CD14-positive monocyte (primary cell): ENCODE data around the gene BLOC1S1. TPM values are rescaled to one million over a fixed set of nuclear protein-coding genes. Genes with fewer than 3 reads are reported as not detected.

Experiments
- DNase-seq, 3 donors: peaks; one replicate each; pipeline ENCODE4 v3.0.0-alpha.2; 2011 to 2022
- H2AFZ ChIP-seq: 2 replicates; pipeline ENCODE4 v1.6.0; 2012; ENCODE audit warnings: mild to moderate bottlenecking, low read depth, low read length, inconsistent platforms; ENCODE audit not compliant: insufficient read depth, poor library complexity, severe bottlenecking
- H3K27ac ChIP-seq, 2 donors: 1 replicate in 1 of 2; 2 replicates in 1 of 2; pipeline ENCODE4 v1.5.1; 2012 to 2013; ENCODE audit warnings: low read length in 2 of 2, control low read depth in 1 of 2, inconsistent platforms in 1 of 2, low read depth in 1 of 2, mild to moderate bottlenecking in 1 of 2
- H3K27me3 ChIP-seq, 2 donors: one replicate each; pipeline versions ENCODE4 v1.6.0 to v1.6.1; 2011 to 2013; ENCODE audit warnings: low read length in 2 of 2; ENCODE audit not compliant: control insufficient read depth in 2 of 2, insufficient read depth in 2 of 2
- H3K36me3 ChIP-seq, 2 donors: replicated peaks in 1 of 2; 1 replicate in 1 of 2; 2 replicates in 1 of 2; pipeline versions ENCODE4 v1.5.1 to v1.6.1; 2012 to 2013; ENCODE audit warnings: low read length in 2 of 2, control low read depth in 1 of 2, inconsistent platforms in 1 of 2, mild to moderate bottlenecking in 1 of 2; ENCODE audit not compliant: insufficient read depth in 2 of 2, control insufficient read depth in 1 of 2
- H3K4me1 ChIP-seq, 2 donors: 1 replicate in 1 of 2; 2 replicates in 1 of 2; pipeline versions ENCODE4 v1.5.1 to v1.6.1; 2012 to 2013; ENCODE audit warnings: low read length in 2 of 2, control low read depth in 1 of 2, inconsistent platforms in 1 of 2, mild to moderate bottlenecking in 1 of 2, moderate library complexity in 1 of 2; ENCODE audit not compliant: insufficient read depth in 2 of 2, control insufficient read depth in 1 of 2
- H3K4me2 ChIP-seq: replicated peaks from 2 replicates; pipeline ENCODE3; 2012; ENCODE audit warnings: low read length, moderate library complexity, mild to moderate bottlenecking; ENCODE audit not compliant: poor library complexity, severe bottlenecking; ENCODE audit errors: extremely low read depth
- H3K4me3 ChIP-seq, 3 experiments: fragments of 200-600 bp in 1 of 3; sonication (generic) in 1 of 3; replicated peaks in 1 of 3; 1 replicate in 2 of 3; 2 replicates in 1 of 3; pipeline ENCODE4 v1.5.1; 2011 to 2013; ENCODE audit warnings: low read length in 3 of 3, mild to moderate bottlenecking in 3 of 3, control low read depth in 2 of 3, low read depth in 2 of 3, inconsistent platforms in 1 of 3, moderate library complexity in 1 of 3
- H3K79me2 ChIP-seq: 2 replicates; pipeline ENCODE4 v1.6.0; 2012; ENCODE audit warnings: mild to moderate bottlenecking, control low read depth, inconsistent platforms, low read length, moderate library complexity; ENCODE audit not compliant: insufficient read depth
- H3K9ac ChIP-seq: 2 replicates; pipeline ENCODE4 v1.6.0; 2017; ENCODE audit warnings: low read length, mild to moderate bottlenecking; ENCODE audit not compliant: insufficient read depth, poor library complexity, severe bottlenecking
- H3K9me3 ChIP-seq, 2 donors: replicated peaks in 1 of 2; 1 replicate in 1 of 2; 2 replicates in 1 of 2; pipeline versions ENCODE4 v1.5.1 to v1.6.1; 2012 to 2013; ENCODE audit warnings: low read length in 2 of 2, control low read depth in 1 of 2; ENCODE audit not compliant: control insufficient read depth in 1 of 2, insufficient read depth in 1 of 2
- H4K20me1 ChIP-seq: 2 replicates; pipeline ENCODE4 v1.6.0; 2012; ENCODE audit warnings: mild to moderate bottlenecking, low read length, control low read depth, moderate library complexity; ENCODE audit not compliant: insufficient read depth
- H3K27ac Mint-ChIP-seq, 7 donors: one replicate each; pipeline ENCODE4 v1.8.0; 2020; ENCODE audit warnings: mild to moderate bottlenecking in 7 of 7, mixed read lengths in 7 of 7, moderate library complexity in 6 of 7, inconsistent platforms in 2 of 7
- H3K27me3 Mint-ChIP-seq, 3 donors: one replicate each; pipeline ENCODE4 v1.8.0; 2021 to 2022; ENCODE audit warnings: low read depth in 3 of 3, mild to moderate bottlenecking in 3 of 3, mixed read lengths in 3 of 3, moderate library complexity in 3 of 3, inconsistent platforms in 1 of 3
- H3K36me3 Mint-ChIP-seq, 2 donors: one replicate each; pipeline ENCODE4 v1.8.0; 2020; ENCODE audit warnings: mixed read lengths in 2 of 2, inconsistent platforms in 1 of 2, mild to moderate bottlenecking in 1 of 2
- H3K4me1 Mint-ChIP-seq: one replicate; pipeline ENCODE4 v1.8.0; 2020; ENCODE audit warnings: mild to moderate bottlenecking, mixed read lengths
- H3K4me3 Mint-ChIP-seq, 2 donors: one replicate each; pipeline ENCODE4 v1.8.0; 2020; ENCODE audit warnings: mild to moderate bottlenecking in 2 of 2, mixed read lengths in 2 of 2, moderate library complexity in 1 of 2
- H3K9me3 Mint-ChIP-seq, 7 donors: one replicate each; pipeline ENCODE4 v1.8.0; 2020 to 2022; ENCODE audit warnings: mixed read lengths in 7 of 7, mild to moderate bottlenecking in 6 of 7, moderate library complexity in 6 of 7, inconsistent platforms in 2 of 7
- WGBS: methylation state at CpG from one replicate; pipeline ENCODE4 v1.1.5; 2013; ENCODE audit warnings: missing lambda C conversion rate; ENCODE audit not compliant: insufficient coverage; 5-methylcytosine and 5-hydroxymethylcytosine counted together
- intact Hi-C, 2 donors: fragments of 100-400 bp; cut with micrococcal nuclease; formaldehyde crosslinking; loops; one replicate each; pipeline versions ENCODE4 v1.15.0 to v1.15.1; 2023
- polyA plus RNA-seq, 3 donors: library from polyadenylated mRNA; depleted of rRNA in 1 of 3; unstranded in 2 of 3; stranded (reverse) in 1 of 3; fragments of 300-500 nt in 2 of 3; fragments of >200 nt in 1 of 3; fragmentation: Illumina TruSeq in 2 of 3; gene quantifications; 1 replicate in 2 of 3; 2 replicates in 1 of 3; pipeline ENCODE4 v1.2.3, GENCODE V29; 2012 to 2021
- TF ChIP-seq, protein P1 (sequence below): fragments of 200-600 bp; IDR thresholded peaks from one replicate; pipeline ENCODE4 v1.8.0; 2022; ENCODE audit warnings: antibody characterized with exemption, mild to moderate bottlenecking

Gene BLOC1S1
- polyA plus RNA-seq, 3 donors: 222 to 358 (median 223) TPM

DNA sequence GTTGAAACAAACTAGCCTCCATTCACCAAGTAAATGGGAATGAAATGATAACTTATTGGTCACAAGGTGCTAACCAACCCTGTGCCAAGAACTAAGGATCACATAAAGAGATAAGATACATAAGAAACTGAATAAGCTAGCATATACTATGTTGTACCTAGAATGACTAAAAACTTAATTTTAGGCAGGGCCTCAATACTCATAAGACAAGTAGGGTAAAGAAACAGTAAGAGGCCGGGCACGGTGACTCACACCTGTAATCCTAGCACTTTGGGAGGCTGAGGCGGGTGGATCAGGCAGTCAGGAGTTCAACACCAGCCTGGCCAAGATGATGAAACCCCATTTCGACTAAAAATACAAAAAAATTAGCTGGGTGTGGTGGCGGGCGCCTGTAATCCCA, 44.8 kb downstream of the BLOC1S1 start:
- H3K79me2 ChIP-seq: peaks cover 2% of the 10 kb centered on the region
- no peak overlapping the region for H3K27ac ChIP-seq
- peak overlapping the region in 1 of 7 donors; percentile 26 for H3K27ac Mint-ChIP-seq
- H3K27me3 Mint-ChIP-seq: peaks cover 0 to 2% (median 0%) of the 10 kb centered on the region in 3 donors
- no peaks in the 10 kb centered on the region for H3K27me3 ChIP-seq
- peaks cover 56 to 78% of the 10 kb centered on the region in 2 donors for H3K36me3 Mint-ChIP-seq
- H3K4me2 ChIP-seq: no peak overlapping the region
- intact Hi-C loops: no loop called here
- H3K36me3 ChIP-seq: peaks cover 55 to 92% of the 10 kb centered on the region in 2 donors
- no peak overlapping the region for H2AFZ ChIP-seq
- H3K4me1 ChIP-seq: no peaks in the 10 kb centered on the region
- peaks cover 3% of the 10 kb centered on the region for H4K20me1 ChIP-seq
- TF ChIP-seq, protein P1, sequence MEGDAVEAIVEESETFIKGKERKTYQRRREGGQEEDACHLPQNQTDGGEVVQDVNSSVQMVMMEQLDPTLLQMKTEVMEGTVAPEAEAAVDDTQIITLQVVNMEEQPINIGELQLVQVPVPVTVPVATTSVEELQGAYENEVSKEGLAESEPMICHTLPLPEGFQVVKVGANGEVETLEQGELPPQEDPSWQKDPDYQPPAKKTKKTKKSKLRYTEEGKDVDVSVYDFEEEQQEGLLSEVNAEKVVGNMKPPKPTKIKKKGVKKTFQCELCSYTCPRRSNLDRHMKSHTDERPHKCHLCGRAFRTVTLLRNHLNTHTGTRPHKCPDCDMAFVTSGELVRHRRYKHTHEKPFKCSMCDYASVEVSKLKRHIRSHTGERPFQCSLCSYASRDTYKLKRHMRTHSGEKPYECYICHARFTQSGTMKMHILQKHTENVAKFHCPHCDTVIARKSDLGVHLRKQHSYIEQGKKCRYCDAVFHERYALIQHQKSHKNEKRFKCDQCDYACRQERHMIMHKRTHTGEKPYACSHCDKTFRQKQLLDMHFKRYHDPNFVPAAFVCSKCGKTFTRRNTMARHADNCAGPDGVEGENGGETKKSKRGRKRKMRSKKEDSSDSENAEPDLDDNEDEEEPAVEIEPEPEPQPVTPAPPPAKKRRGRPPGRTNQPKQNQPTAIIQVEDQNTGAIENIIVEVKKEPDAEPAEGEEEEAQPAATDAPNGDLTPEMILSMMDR: no peak
- H3K4me3 Mint-ChIP-seq: no peak overlapping the region
- peaks cover 4% of the 10 kb centered on the region for H3K4me1 Mint-ChIP-seq
- H3K9ac ChIP-seq: no peak overlapping the region
- DNase-seq: no peak
- no peak overlapping the region for H3K4me3 ChIP-seq
- H3K9me3 Mint-ChIP-seq: no peaks in the 10 kb centered on the region
- no CpG with 5 or more reads among the region's 6 CpGs for WGBS
- H3K9me3 ChIP-seq: no peaks in the 10 kb centered on the region

DNA sequence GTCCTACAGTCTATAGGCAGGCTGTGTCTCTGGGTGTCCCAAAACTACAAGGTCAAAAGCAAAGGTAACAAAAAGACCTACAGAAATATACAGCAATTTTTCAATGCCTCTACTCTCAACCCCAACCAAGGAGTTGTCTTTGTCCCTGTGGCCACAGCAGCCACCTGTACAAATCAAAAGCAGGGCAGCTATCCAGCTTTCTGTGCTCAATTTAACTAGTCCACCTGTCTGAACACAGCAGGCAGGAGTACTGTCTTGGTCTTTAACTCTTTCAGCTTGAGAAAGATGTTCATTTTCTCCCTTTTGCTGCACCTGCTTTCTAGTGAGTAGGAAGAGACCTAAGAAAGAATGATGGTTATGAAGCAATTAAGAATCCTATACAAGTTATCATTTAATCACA, 46.8 kb downstream of the BLOC1S1 start:
- Histone ChIP-seq H3K79me2 (peaks cover 3% of the 10 kb centered on the region), H3K4me3 (no peak overlapping the region), H3K36me3 (peaks cover 46 to 88% of the 10 kb centered on the region in 2 donors), H3K4me2 (no peak overlapping the region), H3K4me1 (no peaks in the 10 kb centered on the region), H3K27me3 (no peaks in the 10 kb centered on the region), H2AFZ (no peak overlapping the region), H4K20me1 (peaks cover 15% of the 10 kb centered on the region), H3K27ac (no peak overlapping the region), H3K9me3 (no peaks in the 10 kb centered on the region), H3K9ac (no peak overlapping the region)
- H3K9me3 Mint-ChIP-seq: no peaks in the 10 kb centered on the region
- no peak overlapping the region for H3K27ac Mint-ChIP-seq
- H3K4me1 Mint-ChIP-seq: peaks cover 4% of the 10 kb centered on the region
- DNase-seq: no peak
- TF ChIP-seq, protein P1: no peak
- H3K36me3 Mint-ChIP-seq: peaks cover 55 to 77% of the 10 kb centered on the region in 2 donors
- H3K4me3 Mint-ChIP-seq: no peak overlapping the region
- intact Hi-C loops: no loop called here
- peaks cover 0 to 2% (median 0%) of the 10 kb centered on the region in 3 donors for H3K27me3 Mint-ChIP-seq
